GM18499 (cell line): ENCODE results near the gene FAM53B.
"Not testable (repeated sequence)": the region's sequence is repeated elsewhere in the genome, so short reads cannot be mapped to it uniquely, and the experiment has no call there.

Experiments
- ATAC-seq: cut with Tn5 transposase; IDR thresholded peaks from one replicate; pipeline ENCODE4 v1.9.1; 2021; ENCODE audit warnings: moderate number of reproducible peaks; ENCODE audit not compliant: insufficient read depth, unreplicated experiment

FAM53B gene

GRCh38 chr10:124744102-124745050, at the start of gene FAM53B:
TSS of gene FAM53B (minus strand) at chr10:124744378. CDS start at chr10:124706713, 37,665 bp downstream.
- no peak for ATAC-seq

GRCh38 chr10:124792998-124793352, 48.8 kb upstream of the FAM53B start:
- no peak for ATAC-seq

GRCh38 chr10:124791547-124792348, 47.6 kb upstream of the FAM53B start, which contains the start of gene EEF1AKMT2:
TSS of gene EEF1AKMT2 (minus strand) at chr10:124791887. CDS start at chr10:124791833, 54 bp downstream.
- ATAC-seq: no peak

GRCh38 chr10:124782900-124783299, 38.7 kb upstream of the FAM53B start:
- not testable (repeated sequence) for ATAC-seq

- no peak for ATAC-seq
These were observed 24.6 kb upstream of the FAM53B start for GRCh38 chr10:124768791-124769190.

- no peak for ATAC-seq
These were observed 21.1 kb upstream of the FAM53B start for GRCh38 chr10:124765256-124765655.

GRCh38 chr10:124763267-124763666, 19.1 kb upstream of the FAM53B start:
- no peak for ATAC-seq

- no peak for ATAC-seq
These were observed 18.1 kb upstream of the FAM53B start for GRCh38 chr10:124762281-124762680.

- ATAC-seq: no peak
These were observed 12.2 kb upstream of the FAM53B start for GRCh38 chr10:124756156-124756903.

- ATAC-seq: no peak
These were observed 11.4 kb upstream of the FAM53B start for GRCh38 chr10:124755581-124755980.

GRCh38 chr10:124754227-124754626, 10.0 kb upstream of the FAM53B start:
- ATAC-seq: no peak

GRCh38 chr10:124748953-124749645, 4.9 kb upstream of the FAM53B start:
- ATAC-seq: no peak

GRCh38 chr10:124748166-124748565, 4.0 kb upstream of the FAM53B start:
- ATAC-seq: no peak

- no peak for ATAC-seq
These were observed 3.6 kb upstream of the FAM53B start for GRCh38 chr10:124747745-124748144.

- no peak for ATAC-seq
These were observed 2.8 kb upstream of the FAM53B start for GRCh38 chr10:124746992-124747391.

- not testable (repeated sequence) for ATAC-seq
These were observed 2.3 kb upstream of the FAM53B start for GRCh38 chr10:124746447-124746846.

GRCh38 chr10:124745673-124746072, 1.5 kb upstream of the FAM53B start:
- ATAC-seq: no peak

- ATAC-seq: no peak
These were observed 1.1 kb upstream of the FAM53B start for GRCh38 chr10:124745252-124745651.

GRCh38 chr10:124743191-124744101, 732 bp downstream of the FAM53B start:
- no peak for ATAC-seq
